IMR-90 (cell line): ENCODE data around the gene LRRC36. TPM values are rescaled to one million over a fixed set of nuclear protein-coding genes. Genes with fewer than 3 reads are reported as not detected.

Experiments used
- ATAC-seq: fragments of 200-7000 bp; cut with Tn5 transposase; 2 replicates; pipeline ENCODE4 v1.9.1; 2020; ENCODE audit warnings: low read depth, mild to moderate bottlenecking, moderate library complexity
- BruUV-seq: library from RNA; stranded (reverse); fragments of 400-500 nt; replicated peaks from 2 replicates; lab custom pipeline; 2021; lab: Mats Ljungman, UMichigan
- CTCF ChIA-PET: fragments of 300-600 bp; formaldehyde crosslinking; extraction: SDS; loops from one replicate; lab custom pipeline; 2021; ENCODE audit warnings: antibody characterized with exemption; lab: Yijun Ruan, JAX
- POLR2A ChIA-PET: fragments of 300-600 bp; sonication (Branson Sonifier 250); formaldehyde crosslinking; loops from one replicate; lab custom pipeline; 2022; ENCODE audit warnings: antibody characterized with exemption; ENCODE audit not compliant: unreplicated experiment; lab: Charles Lee
- DNase-seq: peaks from one replicate; pipeline ENCODE4 v3.0.0; 2013
- H2AFZ ChIP-seq: replicated peaks from 2 replicates; pipeline ENCODE3; 2013; ENCODE audit warnings: low read length, mild to moderate bottlenecking; ENCODE audit not compliant: poor library complexity
- H2AK5ac ChIP-seq: 2 replicates; pipeline ENCODE4 v1.6.1; 2013; ENCODE audit warnings: low read depth, low read length, inconsistent platforms
- H2AK9ac ChIP-seq: replicated peaks from 2 replicates; pipeline ENCODE3; 2013; ENCODE audit warnings: mild to moderate bottlenecking, low read depth, low read length, moderate library complexity; ENCODE audit not compliant: poor library complexity
- H2BK120ac ChIP-seq: 2 replicates; pipeline ENCODE4 v1.6.1; 2013; ENCODE audit warnings: low read depth, low read length, inconsistent platforms
- H2BK15ac ChIP-seq: 3 replicates; pipeline ENCODE4 v1.6.1; 2013; ENCODE audit warnings: low read depth, low read length, inconsistent platforms
- H2BK20ac ChIP-seq: 2 replicates; pipeline ENCODE4 v1.6.1; 2013; ENCODE audit warnings: low read depth, mild to moderate bottlenecking, inconsistent platforms, low read length, moderate library complexity
- H2BK5ac ChIP-seq: 2 replicates; pipeline ENCODE4 v1.6.1; 2013; ENCODE audit warnings: mild to moderate bottlenecking, low read depth, low read length, inconsistent platforms; ENCODE audit not compliant: poor library complexity, severe bottlenecking
- H3K14ac ChIP-seq: replicated peaks from 2 replicates; pipeline ENCODE4 v1.6.1; 2013; ENCODE audit warnings: low read depth, low read length, inconsistent platforms
- H3K18ac ChIP-seq: 2 replicates; pipeline ENCODE4 v1.6.1; 2013; ENCODE audit warnings: low read depth, low read length, control low read depth
- H3K23ac ChIP-seq: 2 replicates; pipeline ENCODE4 v1.6.1; 2013; ENCODE audit warnings: low read depth, low read length, inconsistent platforms
- H3K27ac ChIP-seq: 2 replicates; pipeline ENCODE4 v1.5.1; 2013; ENCODE audit warnings: mild to moderate bottlenecking, control low read depth, low read length; ENCODE audit not compliant: insufficient read depth
- H3K27me3 ChIP-seq: 2 replicates; pipeline ENCODE4 v1.6.1; 2013; ENCODE audit warnings: low read length; ENCODE audit not compliant: control insufficient read depth, insufficient read depth
- H3K36me3 ChIP-seq: 2 replicates; pipeline ENCODE4 v1.6.1; 2013; ENCODE audit warnings: low read length, mixed read lengths; ENCODE audit not compliant: control insufficient read depth, insufficient read depth
- H3K4ac ChIP-seq: 2 replicates; pipeline ENCODE4 v1.6.1; 2013; ENCODE audit warnings: low read depth, low read length, inconsistent platforms
- H3K4me1 ChIP-seq: 2 replicates; pipeline ENCODE4 v1.6.1; 2013; ENCODE audit warnings: low read length, mixed read lengths; ENCODE audit not compliant: control insufficient read depth, insufficient read depth
- H3K4me2 ChIP-seq: 2 replicates; pipeline ENCODE4 v1.6.1; 2013; ENCODE audit warnings: low read depth, mild to moderate bottlenecking, control low read depth, low read length, moderate library complexity
- H3K4me3 ChIP-seq: 2 replicates; pipeline ENCODE4 v1.5.1; 2013; ENCODE audit warnings: low read depth, mild to moderate bottlenecking, control low read depth, low read length, moderate library complexity; ENCODE audit not compliant: insufficient read depth
- H3K56ac ChIP-seq: 2 replicates; pipeline ENCODE4 v1.6.1; 2013; ENCODE audit warnings: low read length, inconsistent platforms; ENCODE audit not compliant: insufficient read depth; ENCODE audit errors: extremely low read depth
- H3K79me1 ChIP-seq, 2 experiments: 2 replicates each; pipeline ENCODE4 v1.6.1; 2013; ENCODE audit warnings: low read length in 2 of 2, inconsistent platforms in 1 of 2, low read depth in 1 of 2
- H3K9ac ChIP-seq: 2 replicates; pipeline ENCODE4 v1.6.1; 2013; ENCODE audit warnings: low read depth, low read length, control low read depth
- H3K9me1 ChIP-seq: 2 replicates; pipeline ENCODE4 v1.6.1; 2013; ENCODE audit warnings: low read length, inconsistent platforms; ENCODE audit not compliant: insufficient read depth
- H3K9me3 ChIP-seq: 2 replicates; pipeline ENCODE4 v1.6.1; 2013; ENCODE audit warnings: low read length; ENCODE audit not compliant: control insufficient read depth, insufficient read depth
- H4K20me1 ChIP-seq: 2 replicates; pipeline ENCODE4 v1.6.1; 2013; ENCODE audit warnings: low read length, inconsistent platforms; ENCODE audit not compliant: insufficient read depth
- H4K5ac ChIP-seq: 2 replicates; pipeline ENCODE4 v1.6.1; 2013; ENCODE audit warnings: mild to moderate bottlenecking, low read depth, low read length, control low read depth
- H4K8ac ChIP-seq, 2 experiments: 2 replicates each; pipeline ENCODE4 v1.6.1; 2013; ENCODE audit warnings: low read depth in 2 of 2, low read length in 2 of 2, control low read depth in 1 of 2, inconsistent platforms in 1 of 2
- H4K91ac ChIP-seq: 2 replicates; pipeline ENCODE4 v1.6.1; 2013; ENCODE audit warnings: low read depth, low read length, inconsistent platforms; ENCODE audit not compliant: insufficient read depth
- BHLHE40 ChIP-seq: fragments of 150-350 bp; IDR thresholded peaks from 2 replicates; pipeline ENCODE4 v1.6.1; 2016; ENCODE audit warnings: mild to moderate bottlenecking, low read depth, low read length
- CEBPB ChIP-seq: IDR thresholded peaks from 2 replicates; pipeline ENCODE4 v1.6.1; 2012; ENCODE audit warnings: low read depth, low read length, improper control_type of control experiment
- CHD1 ChIP-seq: IDR thresholded peaks from 2 replicates; pipeline ENCODE4 v1.6.1; 2012; ENCODE audit warnings: low read depth, low read length, improper control_type of control experiment
- ELK1 ChIP-seq: fragments of 150-350 bp; IDR thresholded peaks from 2 replicates; pipeline ENCODE4 v1.6.1; 2016; ENCODE audit warnings: low read depth, mild to moderate bottlenecking, low read length, moderate library complexity, borderline replicate concordance
- FOS ChIP-seq: fragments of 150-350 bp; IDR thresholded peaks from 2 replicates; pipeline ENCODE4 v1.6.1; 2016; ENCODE audit warnings: low read depth, low read length
- MAFK ChIP-seq: IDR thresholded peaks from 2 replicates; pipeline ENCODE4 v1.6.1; 2012; ENCODE audit warnings: low read depth, low read length, improper control_type of control experiment
- MAZ ChIP-seq: IDR thresholded peaks from 2 replicates; pipeline ENCODE4 v1.6.1; 2012; ENCODE audit warnings: low read depth, mild to moderate bottlenecking, low read length, improper control_type of control experiment, moderate library complexity, borderline replicate concordance
- MXI1 ChIP-seq: IDR thresholded peaks from 2 replicates; pipeline ENCODE4 v1.6.1; 2012; ENCODE audit warnings: low read depth, mild to moderate bottlenecking, low read length, moderate library complexity, borderline replicate concordance
- NFE2L2 ChIP-seq: fragments of 150-350 bp; IDR thresholded peaks from 2 replicates; pipeline ENCODE4 v1.6.1; 2016; ENCODE audit warnings: low read depth, mild to moderate bottlenecking, low read length
- POLR2A ChIP-seq: IDR thresholded peaks from 2 replicates; pipeline ENCODE4 v1.6.1; 2012; ENCODE audit warnings: mild to moderate bottlenecking, low read depth, low read length
- RAD21 ChIP-seq: IDR thresholded peaks from 2 replicates; pipeline ENCODE4 v1.6.1; 2012; ENCODE audit warnings: low read length, improper control_type of control experiment
- RCOR1 ChIP-seq: IDR thresholded peaks from 2 replicates; pipeline ENCODE4 v1.6.1; 2012; ENCODE audit warnings: mild to moderate bottlenecking, low read length, improper control_type of control experiment; ENCODE audit not compliant: insufficient replicate concordance
- RFX5 ChIP-seq: IDR thresholded peaks from 2 replicates; pipeline ENCODE4 v1.8.0; 2012; ENCODE audit warnings: low read depth, mild to moderate bottlenecking, low read length, moderate library complexity
- SMC3 ChIP-seq: fragments of 150-350 bp; IDR thresholded peaks from 2 replicates; pipeline ENCODE4 v1.6.1; 2016; ENCODE audit warnings: low read depth, mild to moderate bottlenecking, antibody characterized with exemption, low read length, moderate library complexity
- WGBS, 2 experiments: methylation state at CpG; one replicate each; pipeline versions ENCODE4 v1.1.5 to v1.1.7; 2013; ENCODE audit warnings: missing lambda C conversion rate in 2 of 2; ENCODE audit not compliant: insufficient read length in 1 of 2; ENCODE audit errors: extremely low coverage in 2 of 2; 5-methylcytosine and 5-hydroxymethylcytosine counted together
- dilution Hi-C: fragments of 300-500 bp; cut with HindIII; formaldehyde crosslinking; loops from one replicate; pipeline ENCODE4 v1.14.3; 2018; ENCODE audit warnings: low sequenced_read_pairs; ENCODE audit not compliant: unreplicated experiment
- in situ Hi-C: fragments of 300-500 bp; cut with MboI; formaldehyde crosslinking; loops from 3 replicates; pipeline ENCODE4 v1.14.3; 2019; ENCODE audit warnings: low sequenced_read_pairs, inconsistent platforms, mixed read lengths
- intact Hi-C: fragments of 100-400 bp; cut with micrococcal nuclease; formaldehyde crosslinking; loops from 2 replicates; pipeline ENCODE4 v1.10.0; 2022
- polyA plus RNA-seq, 3 experiments: library from polyadenylated mRNA; depleted of rRNA; stranded (reverse); fragments of >200 nt; gene quantifications; 2 replicates each; pipeline ENCODE4 v1.2.3, GENCODE V29; 2012; ENCODE audit warnings: low replicate concordance in 1 of 3
- total RNA-seq: library from RNA; depleted of rRNA; stranded (reverse); fragments of >200 nt; gene quantifications from 2 replicates; pipeline ENCODE4 v1.2.3, GENCODE V29; 2012
- TF ChIP-seq, protein P1 (sequence below): conservative IDR thresholded peaks from 2 replicates; pipeline ENCODE4 v1.5.1; 2012; ENCODE audit warnings: mild to moderate bottlenecking, low read depth, low read length, improper control_type of control experiment
- TF ChIP-seq, protein P2 (sequence below): fragments of 150-350 bp; IDR thresholded peaks from 2 replicates; pipeline ENCODE4 v1.6.1; 2017; ENCODE audit warnings: mild to moderate bottlenecking, antibody characterized with exemption, low read length, low read depth

The LRRC36 gene
- total and polyA plus RNA-seq, 2 of the 4 experiments (the other 2 are of a cell fraction), result 0.18 to 0.29 TPM

GRCh38 chr16:67333315-67333714, 6.7 kb downstream of the LRRC36 start:
- Histone ChIP-seq H4K20me1 (no peaks in the 10 kb centered on the region), H3K27ac (no peak overlapping the region), H3K4ac (no peak overlapping the region), H3K4me3 (no peak overlapping the region), H3K23ac (no peak overlapping the region), H2BK120ac (no peak overlapping the region), H2AK9ac (no peak overlapping the region), H2BK20ac (no peak overlapping the region), H3K79me1 (no peaks in the 10 kb centered on the region), H2BK5ac (no peak overlapping the region), H3K4me1 (no peaks in the 10 kb centered on the region), H2AK5ac (no peak overlapping the region), H3K36me3 (no peaks in the 10 kb centered on the region), H4K5ac (no peak overlapping the region), H4K91ac (no peak overlapping the region), H3K14ac (no peak overlapping the region), H2BK15ac (no peak overlapping the region), H2AFZ (no peak overlapping the region), H3K9me3 (no peaks in the 10 kb centered on the region), H3K18ac (no peak overlapping the region), H3K56ac (no peak overlapping the region), H3K4me2 (no peak overlapping the region), H3K9me1 (no peaks in the 10 kb centered on the region), H4K8ac (no peak overlapping the region), H3K27me3 (no peaks in the 10 kb centered on the region), H3K9ac (no peak overlapping the region)
- no peak for DNase-seq
- BruUV-seq, result no TSS peak
- no peak for ATAC-seq
- POLR2A ChIA-PET, result no interaction called here
- dilution Hi-C loops (no loop called here), in situ Hi-C loops (no loop called here), intact Hi-C loops (no loop called here)
- CTCF ChIA-PET, result interaction anchor here (0.8 kb wide), 1 partner anchor 88 kb away, joined by 3 read pairs; no protein-coding TSS in a partner anchor
- no CpG with 5 or more reads among the region's 2 CpGs for WGBS, 2 experiments
- TF ChIP-seq, protein P1, sequence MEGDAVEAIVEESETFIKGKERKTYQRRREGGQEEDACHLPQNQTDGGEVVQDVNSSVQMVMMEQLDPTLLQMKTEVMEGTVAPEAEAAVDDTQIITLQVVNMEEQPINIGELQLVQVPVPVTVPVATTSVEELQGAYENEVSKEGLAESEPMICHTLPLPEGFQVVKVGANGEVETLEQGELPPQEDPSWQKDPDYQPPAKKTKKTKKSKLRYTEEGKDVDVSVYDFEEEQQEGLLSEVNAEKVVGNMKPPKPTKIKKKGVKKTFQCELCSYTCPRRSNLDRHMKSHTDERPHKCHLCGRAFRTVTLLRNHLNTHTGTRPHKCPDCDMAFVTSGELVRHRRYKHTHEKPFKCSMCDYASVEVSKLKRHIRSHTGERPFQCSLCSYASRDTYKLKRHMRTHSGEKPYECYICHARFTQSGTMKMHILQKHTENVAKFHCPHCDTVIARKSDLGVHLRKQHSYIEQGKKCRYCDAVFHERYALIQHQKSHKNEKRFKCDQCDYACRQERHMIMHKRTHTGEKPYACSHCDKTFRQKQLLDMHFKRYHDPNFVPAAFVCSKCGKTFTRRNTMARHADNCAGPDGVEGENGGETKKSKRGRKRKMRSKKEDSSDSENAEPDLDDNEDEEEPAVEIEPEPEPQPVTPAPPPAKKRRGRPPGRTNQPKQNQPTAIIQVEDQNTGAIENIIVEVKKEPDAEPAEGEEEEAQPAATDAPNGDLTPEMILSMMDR, result no peak
- TF ChIP-seq MAFK, result no peak
- no peak for TF ChIP-seq BHLHE40
- no peak for TF ChIP-seq RFX5
- no peak for TF ChIP-seq POLR2A
- TF ChIP-seq RCOR1, result no peak
- no peak for TF ChIP-seq NFE2L2
- TF ChIP-seq RAD21, result no peak
- no peak for TF ChIP-seq FOS
- TF ChIP-seq MAZ, result no peak
- TF ChIP-seq SMC3, result no peak
- TF ChIP-seq MXI1, result no peak
- no peak for TF ChIP-seq ELK1
- TF ChIP-seq, protein P2, sequence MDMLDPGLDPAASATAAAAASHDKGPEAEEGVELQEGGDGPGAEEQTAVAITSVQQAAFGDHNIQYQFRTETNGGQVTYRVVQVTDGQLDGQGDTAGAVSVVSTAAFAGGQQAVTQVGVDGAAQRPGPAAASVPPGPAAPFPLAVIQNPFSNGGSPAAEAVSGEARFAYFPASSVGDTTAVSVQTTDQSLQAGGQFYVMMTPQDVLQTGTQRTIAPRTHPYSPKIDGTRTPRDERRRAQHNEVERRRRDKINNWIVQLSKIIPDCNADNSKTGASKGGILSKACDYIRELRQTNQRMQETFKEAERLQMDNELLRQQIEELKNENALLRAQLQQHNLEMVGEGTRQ, result no peak
- TF ChIP-seq CHD1, result no peak
- TF ChIP-seq CEBPB, result no peak
